GM18498 (cell line): Measurements from ENCODE around the gene FAM219A.
"Not testable (repeated sequence)": the region's sequence is repeated elsewhere in the genome, so short reads cannot be mapped to it uniquely, and the experiment has no call there.

Experiments used
- ATAC-seq: cut with Tn5 transposase; IDR thresholded peaks from one replicate; pipeline ENCODE4 v1.9.1; 2021; ENCODE audit warnings: mild to moderate bottlenecking, moderate library complexity; ENCODE audit not compliant: unreplicated experiment

FAM219A gene

GRCh38 chr9:34379334-34380033 is 78.9 kb downstream of the FAM219A start:
- ATAC-seq = peak; percentile 26

GRCh38 chr9:34378376-34379060 is 79.9 kb downstream of the FAM219A start:
- no peak for ATAC-seq

- no peak for ATAC-seq
These were observed 81.0 kb downstream of the FAM219A start for GRCh38 chr9:34377404-34377746.

- peak; percentile 86 for ATAC-seq
These were observed 81.6 kb downstream of the FAM219A start, which contains the start of gene MYORG for GRCh38 chr9:34376596-34377403. Gene MYORG (minus strand): TSS chr9:34376898. CDS start chr9:34372943, 3,955 bp downstream.

- peak; percentile 26 for ATAC-seq
These were observed 82.3 kb downstream of the FAM219A start for GRCh38 chr9:34375901-34376595.

- ATAC-seq = no peak
These were observed 83.3 kb downstream of the FAM219A start for GRCh38 chr9:34374905-34375552.

GRCh38 chr9:34374339-34374738 is 84.0 kb downstream of the FAM219A start:
- no peak for ATAC-seq

GRCh38 chr9:34373749-34374148 is 84.6 kb downstream of the FAM219A start:
- ATAC-seq = no peak

GRCh38 chr9:34372467-34373011 is 85.8 kb downstream of the FAM219A start:
- no peak for ATAC-seq

GRCh38 chr9:34371886-34372466 is 86.4 kb downstream of the FAM219A start:
- ATAC-seq = no peak

GRCh38 chr9:34370970-34371880 is 87.1 kb downstream of the FAM219A start:
- ATAC-seq = no peak

GRCh38 chr9:34370335-34370969 is 87.9 kb downstream of the FAM219A start:
- ATAC-seq = no peak

- ATAC-seq = no peak
These were observed 88.7 kb downstream of the FAM219A start for GRCh38 chr9:34369636-34370035.

GRCh38 chr9:34368796-34369195 is 89.6 kb downstream of the FAM219A start:
- ATAC-seq = not testable (repeated sequence)

- not testable (repeated sequence) for ATAC-seq
These were observed 90.5 kb downstream of the FAM219A start for GRCh38 chr9:34367751-34368410.

- ATAC-seq = no peak
These were observed 92.0 kb downstream of the FAM219A start for GRCh38 chr9:34366365-34366764.

- ATAC-seq = no peak
These were observed 93.1 kb downstream of the FAM219A start for GRCh38 chr9:34365282-34365681.
